Measurements from ENCODE around the gene AAK1. TPM values are rescaled to one million over a fixed set of nuclear protein-coding genes. Genes with fewer than 3 reads are reported as not detected.

The AAK1 gene
- total RNA-seq, 1 donor from 2014 or later, result 68.2 TPM

GRCh38 chr2:69490486-69490885, 153.1 kb downstream of the AAK1 start:
- no peak for TF ChIP-seq CTCF (IDR thresholded peaks at IDR 0.05; ENCODE audit: partially characterized antibody, unreplicated experiment)
- DNase-seq, result no peak
- Mint-ChIP-seq H3K4me1 (ENCODE audit: low read depth, unreplicated experiment) (peaks cover 14% of the 10 kb centered on the region), H3K9me3 (ENCODE audit: unreplicated experiment) (no peaks in the 10 kb centered on the region), H3K4me3 (ENCODE audit: unreplicated experiment) (no peak overlapping the region), H3K27ac (ENCODE audit: unreplicated experiment) (no peak overlapping the region), H3K27me3 (ENCODE audit: unreplicated experiment) (peaks cover 1% of the 10 kb centered on the region), H3K36me3 (ENCODE audit: unreplicated experiment) (peaks cover 6% of the 10 kb centered on the region)

GRCh38 chr2:69489793-69490192, 153.7 kb downstream of the AAK1 start:
- H3K27ac Mint-ChIP-seq (ENCODE audit: unreplicated experiment), result no peak overlapping the region
- no peak overlapping the region for H3K4me3 Mint-ChIP-seq (ENCODE audit: unreplicated experiment)
- H3K27me3 Mint-ChIP-seq (ENCODE audit: unreplicated experiment), result peaks cover 1% of the 10 kb centered on the region
- no peaks in the 10 kb centered on the region for H3K9me3 Mint-ChIP-seq (ENCODE audit: unreplicated experiment)
- H3K4me1 Mint-ChIP-seq (ENCODE audit: low read depth, unreplicated experiment), result peaks cover 14% of the 10 kb centered on the region
- no peak for TF ChIP-seq CTCF (IDR thresholded peaks at IDR 0.05; ENCODE audit: partially characterized antibody, unreplicated experiment)
- no peak for DNase-seq
- H3K36me3 Mint-ChIP-seq (ENCODE audit: unreplicated experiment), result peaks cover 6% of the 10 kb centered on the region

GRCh38 chr2:69483696-69484095, 159.8 kb downstream of the AAK1 start:
- no peak for TF ChIP-seq CTCF (IDR thresholded peaks at IDR 0.05; ENCODE audit: partially characterized antibody, unreplicated experiment)
- H3K27me3 Mint-ChIP-seq (ENCODE audit: unreplicated experiment), result no peaks in the 10 kb centered on the region
- no peaks in the 10 kb centered on the region for H3K4me1 Mint-ChIP-seq (ENCODE audit: low read depth, unreplicated experiment)
- DNase-seq, result no peak
- no peak overlapping the region for H3K4me3 Mint-ChIP-seq (ENCODE audit: unreplicated experiment)
- H3K27ac Mint-ChIP-seq (ENCODE audit: unreplicated experiment), result no peak overlapping the region
- H3K9me3 Mint-ChIP-seq (ENCODE audit: unreplicated experiment), result no peaks in the 10 kb centered on the region
- H3K36me3 Mint-ChIP-seq (ENCODE audit: unreplicated experiment), result no peaks in the 10 kb centered on the region

GRCh38 chr2:69483024-69483423, 160.5 kb downstream of the AAK1 start:
- Mint-ChIP-seq H3K36me3 (ENCODE audit: unreplicated experiment) (no peaks in the 10 kb centered on the region), H3K27me3 (ENCODE audit: unreplicated experiment) (no peaks in the 10 kb centered on the region), H3K4me1 (ENCODE audit: low read depth, unreplicated experiment) (no peaks in the 10 kb centered on the region), H3K9me3 (ENCODE audit: unreplicated experiment) (no peaks in the 10 kb centered on the region), H3K27ac (ENCODE audit: unreplicated experiment) (no peak overlapping the region), H3K4me3 (ENCODE audit: unreplicated experiment) (no peak overlapping the region)
- no peak for TF ChIP-seq CTCF (IDR thresholded peaks at IDR 0.05; ENCODE audit: partially characterized antibody, unreplicated experiment)
- DNase-seq, result no peak

- Mint-ChIP-seq H3K27me3 (ENCODE audit: unreplicated experiment) (no peaks in the 10 kb centered on the region), H3K4me1 (ENCODE audit: low read depth, unreplicated experiment) (no peaks in the 10 kb centered on the region), H3K36me3 (ENCODE audit: unreplicated experiment) (no peaks in the 10 kb centered on the region), H3K9me3 (ENCODE audit: unreplicated experiment) (no peaks in the 10 kb centered on the region), H3K4me3 (ENCODE audit: unreplicated experiment) (no peak overlapping the region), H3K27ac (ENCODE audit: unreplicated experiment) (no peak overlapping the region)
- TF ChIP-seq CTCF (IDR thresholded peaks at IDR 0.05; ENCODE audit: partially characterized antibody, unreplicated experiment), result no peak
- no peak for DNase-seq
These were observed 161.1 kb downstream of the AAK1 start for GRCh38 chr2:69482471-69482870.
